Stimulated activated CD4-positive, alpha-beta T cell treated with anti-CD3 and anti-CD28 coated beads, Interleukin-2, amount 100 ng/mL, for 48 hours (primary cell): ENCODE data around the gene CLDN2.
"Not testable (repeated sequence)": the region's sequence is repeated elsewhere in the genome, so short reads cannot be mapped to it uniquely, and the experiment has no call there.

Source experiments
- DNase-seq, 2 donors: peaks; one replicate each; pipeline ENCODE4 v3.0.0-alpha.2; 2020

Gene CLDN2

DNA sequence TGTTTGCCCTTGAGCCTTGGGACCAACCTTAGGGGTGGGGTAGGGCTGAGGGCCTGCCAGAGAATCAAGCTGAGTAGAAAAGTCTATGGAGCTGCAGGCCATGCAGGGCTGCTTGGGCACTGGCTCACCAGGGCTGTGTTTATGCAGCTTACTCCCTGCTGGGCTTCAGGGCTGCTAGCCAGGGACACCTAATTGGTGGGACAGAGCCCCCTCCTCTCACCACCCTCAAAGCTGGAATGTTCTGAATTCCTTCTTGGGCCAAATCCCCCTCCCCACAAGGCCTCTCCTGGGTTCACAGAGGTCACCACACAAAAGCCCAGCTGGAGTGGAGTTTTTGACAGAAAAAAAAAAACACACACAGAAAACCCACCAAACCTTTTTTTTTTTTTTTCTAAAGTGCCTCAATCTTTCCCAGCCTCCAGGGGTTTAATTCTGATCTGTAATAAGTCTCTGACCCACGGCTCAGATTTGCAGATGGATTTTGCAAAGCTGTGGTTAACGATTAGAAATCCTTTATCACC, at the start of gene CLDN2:
CLDN2 (plus strand) TSS at position 471 of the 521 bp plus-strand sequence. CDS start 7,827 bp downstream, outside the sequence.
- no peak for DNase-seq

DNA sequence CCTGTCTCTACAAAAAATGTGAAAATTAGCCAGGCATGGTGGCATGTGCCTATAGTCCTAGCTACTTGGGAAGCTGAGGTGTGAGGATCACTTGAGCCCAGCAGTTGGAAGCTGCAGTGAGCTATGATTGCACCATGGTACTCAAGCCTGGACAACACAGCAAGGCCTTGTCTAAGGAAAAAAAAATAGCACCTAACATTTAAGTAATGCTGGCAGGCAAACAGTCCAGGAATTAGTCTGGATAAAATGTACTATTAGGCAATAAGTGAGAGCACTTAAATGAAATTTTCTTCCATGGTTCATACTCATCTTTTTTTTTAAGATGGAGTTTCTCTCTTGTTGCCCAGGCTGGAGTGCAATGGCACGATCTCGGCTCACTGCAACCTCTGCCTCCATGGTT, 47.4 kb upstream of the CLDN2 start:
- not testable (repeated sequence) for DNase-seq

GRCh38 chrX:106874075-106874474, 46.1 kb upstream of the CLDN2 start:
- no peak for DNase-seq

GRCh38 chrX:106875151-106875550, 45.1 kb upstream of the CLDN2 start:
- no peak for DNase-seq

- no peak for DNase-seq
Measured at GRCh38 chrX:106889468-106889867, 30.7 kb upstream of the CLDN2 start.

- no peak for DNase-seq
Measured at GRCh38 chrX:106891762-106892460, 28.3 kb upstream of the CLDN2 start.

- DNase-seq = peak; percentile 40 to 54
Measured at GRCh38 chrX:106894392-106894909, 25.8 kb upstream of the CLDN2 start.

- DNase-seq = no peak
Measured at GRCh38 chrX:106894978-106895452, 25.2 kb upstream of the CLDN2 start.

GRCh38 chrX:106897259-106897658, 22.9 kb upstream of the CLDN2 start:
- DNase-seq = no peak

DNA sequence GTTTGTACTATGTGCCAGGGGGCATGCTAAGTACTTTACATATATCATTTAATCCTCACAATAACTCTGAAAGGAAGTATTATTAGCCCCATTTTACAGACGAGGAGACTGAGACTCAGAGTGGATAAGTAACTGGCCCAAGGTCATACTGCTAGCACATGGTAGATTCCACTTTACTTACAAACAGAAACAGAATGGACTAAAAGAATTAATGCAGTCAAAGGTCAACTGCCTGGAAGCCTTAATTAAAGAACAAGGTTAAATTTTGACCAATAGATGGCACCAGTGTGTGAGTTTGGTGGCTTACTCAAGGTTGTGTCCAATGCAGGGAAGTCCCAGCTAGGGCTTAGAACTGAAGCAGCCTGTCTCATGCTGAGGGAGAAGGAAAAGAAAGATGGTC, 21.7 kb upstream of the CLDN2 start:
- no peak for DNase-seq

GRCh38 chrX:106899276-106899675, 20.9 kb upstream of the CLDN2 start:
- DNase-seq = no peak

DNA sequence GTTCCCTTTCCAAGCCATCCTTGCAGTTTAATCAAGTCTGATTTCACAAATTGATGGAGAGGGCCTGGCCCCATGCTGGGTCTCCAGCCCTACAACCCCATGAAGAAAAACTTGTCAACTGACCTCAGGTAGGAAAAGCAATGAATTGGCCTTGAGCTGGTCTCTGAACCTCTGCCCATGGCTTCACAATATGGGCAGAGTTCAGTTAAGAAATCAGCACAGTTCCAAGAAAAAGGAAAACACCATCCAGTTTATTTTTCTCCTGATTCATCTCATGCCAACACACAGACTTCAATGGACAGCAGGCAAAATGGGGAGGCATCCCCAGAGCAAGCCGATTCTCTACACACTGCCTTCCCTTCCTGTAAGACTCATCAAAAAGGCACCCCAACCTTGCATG, 20.4 kb upstream of the CLDN2 start:
- no peak for DNase-seq

GRCh38 chrX:106901341-106901740, 18.9 kb upstream of the CLDN2 start:
- DNase-seq = no peak

- DNase-seq = no peak
Measured at GRCh38 chrX:106901781-106902219, 18.4 kb upstream of the CLDN2 start.

GRCh38 chrX:106902684-106903083, 17.5 kb upstream of the CLDN2 start:
- DNase-seq = no peak

GRCh38 chrX:106903291-106903824, 16.8 kb upstream of the CLDN2 start, which contains the start of gene RIPPLY1:
RIPPLY1 (minus strand) TSS chrX:106903341; CDS start chrX:106903287, 54 bp downstream.
- DNase-seq = no peak

GRCh38 chrX:106903856-106904528, 16.2 kb upstream of the CLDN2 start:
- DNase-seq = no peak

GRCh38 chrX:106905064-106905708, 15.0 kb upstream of the CLDN2 start:
- no peak for DNase-seq

- DNase-seq = no peak
Measured at GRCh38 chrX:106906361-106906760, 13.8 kb upstream of the CLDN2 start.

DNA sequence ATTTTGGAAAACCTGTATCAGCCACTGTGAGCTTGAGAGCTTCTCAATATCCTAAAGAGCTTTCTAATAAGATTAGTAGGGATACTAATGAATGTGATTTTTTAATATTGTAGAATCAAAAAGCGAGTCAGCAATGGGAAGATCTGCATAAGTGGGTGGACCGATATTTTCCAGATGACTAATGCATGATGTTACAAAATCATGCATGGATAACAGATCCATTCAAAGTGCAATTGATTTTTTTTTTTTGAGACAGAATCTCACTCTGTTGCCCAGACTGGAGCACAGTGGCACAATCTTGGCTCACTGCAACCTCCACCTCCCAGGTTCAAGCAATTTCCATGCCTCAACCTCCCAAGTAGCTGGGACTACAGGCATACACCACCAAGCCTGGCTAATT, 7.3 kb upstream of the CLDN2 start:
- no peak for DNase-seq

GRCh38 chrX:106917830-106918500, 2.2 kb upstream of the CLDN2 start:
- no peak for DNase-seq

DNA sequence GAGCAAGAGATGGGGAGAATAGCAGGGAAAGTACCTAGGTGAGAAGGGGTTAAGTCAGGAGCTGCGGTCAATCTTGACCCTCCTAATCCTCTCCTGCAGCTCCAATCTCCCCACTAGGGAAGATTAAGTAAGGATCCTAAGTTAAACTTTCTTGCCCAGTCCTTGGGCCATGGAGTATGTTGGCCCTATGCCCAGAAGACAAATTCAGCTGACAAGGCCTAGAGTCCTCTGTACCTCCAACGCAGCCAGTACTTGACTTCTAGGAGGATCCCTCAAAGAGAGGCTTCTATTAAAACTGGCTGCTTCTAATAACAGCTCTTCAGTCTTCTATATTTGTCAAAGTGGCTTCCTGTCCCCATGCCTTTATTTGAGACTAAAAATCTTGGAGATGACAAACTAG, 1.4 kb downstream of the CLDN2 start:
- DNase-seq = no peak
